ENCODE measurements around the gene PEF1.

The PEF1 gene

GRCh38 chr1:31644560-31645273, at the start of gene PEF1:
Gene PEF1, minus strand, starts transcription at chr1:31644876. Its CDS starts 12 bp downstream, at chr1:31644864.
- DNase-seq: peak; percentile 85 to 99 (median 97)

- DNase-seq: no peak
Measured at GRCh38 chr1:31693231-31693630, 48.6 kb upstream of the PEF1 start.

- DNase-seq: no peak
Measured at GRCh38 chr1:31691951-31692350, 47.3 kb upstream of the PEF1 start.

GRCh38 chr1:31691446-31691845, 46.8 kb upstream of the PEF1 start:
- no peak for DNase-seq

GRCh38 chr1:31690921-31691320, 46.2 kb upstream of the PEF1 start:
- no peak for DNase-seq

GRCh38 chr1:31689854-31690253, 45.2 kb upstream of the PEF1 start:
- no peak for DNase-seq

- DNase-seq: no peak
Measured at GRCh38 chr1:31689379-31689778, 44.7 kb upstream of the PEF1 start.

- DNase-seq: no peak
Measured at GRCh38 chr1:31688233-31688918, 43.7 kb upstream of the PEF1 start.

GRCh38 chr1:31687601-31688000, 42.9 kb upstream of the PEF1 start:
- DNase-seq: no peak

- DNase-seq: no peak
Measured at GRCh38 chr1:31685795-31686194, 41.1 kb upstream of the PEF1 start.

GRCh38 chr1:31683997-31684396, 39.3 kb upstream of the PEF1 start:
- DNase-seq: no peak

GRCh38 chr1:31681415-31681814, 36.7 kb upstream of the PEF1 start:
- DNase-seq: no peak

GRCh38 chr1:31679676-31680230, 35.1 kb upstream of the PEF1 start:
- no peak for DNase-seq

- DNase-seq: no peak
Measured at GRCh38 chr1:31679091-31679490, 34.4 kb upstream of the PEF1 start.

GRCh38 chr1:31678681-31679080, 34.0 kb upstream of the PEF1 start:
- DNase-seq: no peak

GRCh38 chr1:31677949-31678348, 33.3 kb upstream of the PEF1 start:
- no peak for DNase-seq

GRCh38 chr1:31677401-31677800, 32.7 kb upstream of the PEF1 start:
- DNase-seq: no peak

- no peak for DNase-seq
Measured at GRCh38 chr1:31675756-31676155, 31.1 kb upstream of the PEF1 start.

GRCh38 chr1:31675161-31675560, 30.5 kb upstream of the PEF1 start:
- no peak for DNase-seq

- no peak for DNase-seq
Measured at GRCh38 chr1:31674626-31675025, 29.9 kb upstream of the PEF1 start.

GRCh38 chr1:31673433-31673832, 28.8 kb upstream of the PEF1 start:
- no peak for DNase-seq

GRCh38 chr1:31672986-31673385, 28.3 kb upstream of the PEF1 start:
- DNase-seq: peak in 9 of 56 donors; percentile 8 to 34 (median 17)

Measured in amygdala (tissue), 56 donors.